MM.1S (cell line): ENCODE data around the gene KIAA1671.

Source experiments
- DNase-seq: peaks from one replicate; pipeline ENCODE4 v3.0.0-alpha.2; 2015
- H2AFZ ChIP-seq: fragments of 300-600 bp; sonication (generic); 2 replicates; pipeline ENCODE4 v1.6.0; 2016; ENCODE audit warnings: antibody characterized with exemption, low read length
- H3F3A ChIP-seq: fragments of 300-600 bp; sonication (generic); 2 replicates; pipeline ENCODE4 v1.6.1; 2016; ENCODE audit warnings: mild to moderate bottlenecking, antibody characterized with exemption, low read length, moderate library complexity, mixed read lengths; ENCODE audit not compliant: insufficient read depth
- H3K27ac ChIP-seq: fragments of 300-600 bp; sonication (generic); 2 replicates; pipeline ENCODE4 v1.5.1; 2016; ENCODE audit warnings: mild to moderate bottlenecking, low read length
- H3K27me3 ChIP-seq: fragments of 300-600 bp; sonication (generic); replicated peaks from 2 replicates; pipeline ENCODE4 v1.6.0; 2016; ENCODE audit warnings: low read length; ENCODE audit not compliant: insufficient read depth
- H3K36me3 ChIP-seq: fragments of 300-600 bp; sonication (generic); replicated peaks from 2 replicates; pipeline ENCODE4 v1.6.1; 2016; ENCODE audit warnings: mild to moderate bottlenecking, low read length, mixed read lengths; ENCODE audit not compliant: insufficient read depth
- H3K4me1 ChIP-seq: fragments of 300-600 bp; sonication (generic); 2 replicates; pipeline ENCODE4 v1.6.1; 2016; ENCODE audit warnings: low read length, mixed read lengths
- H3K4me2 ChIP-seq: fragments of 300-600 bp; sonication (generic); 2 replicates; pipeline ENCODE4 v1.6.0; 2016; ENCODE audit warnings: low read depth, low read length
- H3K4me3 ChIP-seq: fragments of 300-600 bp; sonication (generic); 2 replicates; pipeline ENCODE4 v1.5.1; 2016; ENCODE audit warnings: low read length, mixed read lengths
- H3K79me2 ChIP-seq: fragments of 300-600 bp; sonication (generic); 2 replicates; pipeline ENCODE4 v1.6.1; 2016; ENCODE audit warnings: mixed run types, low read length, mixed read lengths
- H3K9ac ChIP-seq: fragments of 300-600 bp; sonication (generic); 2 replicates; pipeline ENCODE4 v1.6.1; 2016; ENCODE audit warnings: low read length, mixed read lengths
- H3K9me2 ChIP-seq: fragments of 300-600 bp; sonication (generic); replicated peaks from 2 replicates; pipeline ENCODE4 v1.6.1; 2016; ENCODE audit warnings: mild to moderate bottlenecking, low read length, mixed read lengths; ENCODE audit not compliant: insufficient read depth
- H3K9me3 ChIP-seq: fragments of 300-600 bp; sonication (generic); replicated peaks from 2 replicates; pipeline ENCODE4 v1.6.1; 2016; ENCODE audit warnings: mild to moderate bottlenecking, low read length, mixed read lengths; ENCODE audit not compliant: insufficient read depth
- H4K20me1 ChIP-seq: fragments of 300-600 bp; sonication (generic); 2 replicates; pipeline ENCODE4 v1.6.1; 2016; ENCODE audit warnings: mild to moderate bottlenecking, low read length, moderate library complexity, mixed read lengths; ENCODE audit not compliant: insufficient read depth
- CTCF ChIP-seq: fragments of 300-600 bp; sonication (generic); IDR thresholded peaks from 2 replicates; pipeline ENCODE4 v1.5.1; 2016; ENCODE audit warnings: antibody characterized with exemption, low read length, mixed read lengths
- EZH2 ChIP-seq: fragments of 300-600 bp; sonication (generic); optimal IDR thresholded peaks from 2 replicates; pipeline ENCODE3; 2017; ENCODE audit warnings: low read depth, mild to moderate bottlenecking, antibody characterized with exemption, low read length, mixed read lengths
- EZH2phosphoT487 ChIP-seq: fragments of 300-600 bp; sonication (generic); IDR thresholded peaks from 2 replicates; pipeline ENCODE4 v1.6.1; 2018; ENCODE audit warnings: antibody characterized with exemption, low read length

KIAA1671 gene

GRCh38 chr22:25023879-25024278 is 71.4 kb downstream of the KIAA1671 start:
- no peak overlapping the region for H3K9ac ChIP-seq
- H3K79me2 ChIP-seq, result no peaks in the 10 kb centered on the region
- H3K27ac ChIP-seq, result no peak overlapping the region
- H3F3A ChIP-seq, result no peaks in the 10 kb centered on the region
- H3K4me1 ChIP-seq, result peaks cover 10% of the 10 kb centered on the region
- no peak for TF ChIP-seq CTCF
- TF ChIP-seq EZH2, result no peak
- TF ChIP-seq EZH2phosphoT487, result no peak
- no peaks in the 10 kb centered on the region for H3K9me2 ChIP-seq
- H4K20me1 ChIP-seq, result no peaks in the 10 kb centered on the region
- no peak for DNase-seq
- H3K9me3 ChIP-seq, result no peaks in the 10 kb centered on the region
- H3K36me3 ChIP-seq, result no peaks in the 10 kb centered on the region
- no peak overlapping the region for H2AFZ ChIP-seq
- H3K27me3 ChIP-seq, result no peaks in the 10 kb centered on the region
- H3K4me2 ChIP-seq, result no peak overlapping the region
- no peak overlapping the region for H3K4me3 ChIP-seq

- H3K9me3 ChIP-seq, result no peaks in the 10 kb centered on the region
- no peaks in the 10 kb centered on the region for H3K9me2 ChIP-seq
- H3K4me2 ChIP-seq, result no peak overlapping the region
- H3K27ac ChIP-seq, result no peak overlapping the region
- no peaks in the 10 kb centered on the region for H3F3A ChIP-seq
- no peaks in the 10 kb centered on the region for H3K79me2 ChIP-seq
- no peak overlapping the region for H2AFZ ChIP-seq
- no peaks in the 10 kb centered on the region for H3K36me3 ChIP-seq
- no peak overlapping the region for H3K9ac ChIP-seq
- H3K27me3 ChIP-seq, result no peaks in the 10 kb centered on the region
- H3K4me1 ChIP-seq, result peaks cover 10% of the 10 kb centered on the region
- no peak for TF ChIP-seq EZH2phosphoT487
- TF ChIP-seq CTCF, result no peak
- H4K20me1 ChIP-seq, result no peaks in the 10 kb centered on the region
- DNase-seq, result no peak
- H3K4me3 ChIP-seq, result no peak overlapping the region
Measured at GRCh38 chr22:25024895-25025294, 72.4 kb downstream of the KIAA1671 start.

GRCh38 chr22:25025491-25026400 is 73.2 kb downstream of the KIAA1671 start:
- Histone ChIP-seq H3K4me1 (peaks cover 10% of the 10 kb centered on the region), H3K27ac (no peak overlapping the region), H3K4me3 (no peak overlapping the region), H4K20me1 (no peaks in the 10 kb centered on the region), H3K9ac (no peak overlapping the region), H3K27me3 (no peaks in the 10 kb centered on the region), H3K9me2 (no peaks in the 10 kb centered on the region), H2AFZ (no peak overlapping the region), H3K9me3 (no peaks in the 10 kb centered on the region), H3K4me2 (no peak overlapping the region), H3F3A (no peaks in the 10 kb centered on the region), H3K79me2 (no peaks in the 10 kb centered on the region), H3K36me3 (no peaks in the 10 kb centered on the region)
- TF ChIP-seq EZH2phosphoT487 (no peak), CTCF (no peak), EZH2 (no peak)
- DNase-seq, result no peak
